Activated CD4-positive, alpha-beta T cell treated with anti-CD3 and anti-CD28 coated beads, Interleukin-2, amount 10 ng/mL, durations not matched to agents 7 days and 5 days (primary cell): ENCODE measurements around the gene TAF8. TPM values are rescaled to one million over a fixed set of nuclear protein-coding genes. Genes with fewer than 3 reads are reported as not detected.

Experiments used
- total RNA-seq, 2 experiments: library from RNA; stranded (reverse); gene quantifications; one replicate each; pipeline ENCODE4 v1.2.3, GENCODE V29; 2021

The TAF8 gene
- total RNA-seq, 2 experiments from 2014 or later = 53.2 to 60.2 TPM

Other genes with a start within 250 kb of the TAF8 start
- 1 to 10 TPM; 6.3 to 7.0 TPM for gene USP49, start 155.1 kb upstream of the TAF8 start, total RNA-seq
- gene MED20, start 129.4 kb upstream of the TAF8 start, total RNA-seq = 10 to 100 TPM; 18.6 to 22.7 TPM
- gene BYSL, start 129.0 kb upstream of the TAF8 start, total RNA-seq = 10 to 100 TPM; 29.3 to 29.8 TPM
- gene CCND3, start 108.7 kb upstream of the TAF8 start, total RNA-seq = 100 to 1,000 TPM; 461 to 520 TPM
- under 1 TPM in 1 of 2 experiments, not detected in 1; 0.02 TPM for gene C6orf132, start 92.1 kb downstream of the TAF8 start, total RNA-seq
- gene GUCA1A, start 122.8 kb downstream of the TAF8 start, total RNA-seq = not detected
- under 1 TPM; 0.60 to 0.79 TPM for gene GUCA1B, start 144.4 kb downstream of the TAF8 start, total RNA-seq
- 10 to 100 TPM; 27.9 to 33.1 TPM for gene MRPS10, start 167.3 kb downstream of the TAF8 start, total RNA-seq